OCI-LY3 (cell line): ENCODE measurements around the gene LRRTM3.

Experiments
- H2AFZ ChIP-seq: fragments of 200-600, 300-600 bp; shearing (Covaris generic); 2 replicates; pipeline ENCODE4 v1.6.0; 2014; ENCODE audit warnings: antibody characterized with exemption, low read depth, low read length
- H3K27ac ChIP-seq: fragments of 200-600, 300-600 bp; sonication (generic); 2 replicates; pipeline ENCODE4 v1.5.1; 2014; ENCODE audit warnings: mild to moderate bottlenecking, low read length, moderate library complexity, mixed read lengths
- H3K27me3 ChIP-seq: fragments of 200-600, 300-600 bp; sonication (generic); 2 replicates; pipeline ENCODE4 v1.6.1; 2014; ENCODE audit warnings: low read depth, low read length, mixed read lengths
- H3K36me3 ChIP-seq: fragments of 200-600, 300-600 bp; sonication (generic); replicated peaks from 2 replicates; pipeline ENCODE3; 2014; ENCODE audit warnings: low read depth, low read length, mixed read lengths
- H3K4me1 ChIP-seq: fragments of 300-600, 200-600 bp; sonication (generic); 2 replicates; pipeline ENCODE4 v1.6.1; 2014; ENCODE audit warnings: low read length, mixed read lengths
- H3K4me2 ChIP-seq: fragments of 200-600, 300-600 bp; sonication (generic); 2 replicates; pipeline ENCODE4 v1.6.1; 2014; ENCODE audit warnings: low read length, mixed read lengths
- H3K4me3 ChIP-seq: fragments of 300-600, 200-600 bp; sonication (generic); 2 replicates; pipeline ENCODE4 v1.5.1; 2014; ENCODE audit warnings: antibody characterized with exemption, mild to moderate bottlenecking, low read length, moderate library complexity
- H3K79me2 ChIP-seq: fragments of 300-600, 200-600 bp; shearing (Covaris generic); 2 replicates; pipeline ENCODE4 v1.6.1; 2014; ENCODE audit warnings: mild to moderate bottlenecking, low read length, mixed read lengths
- H3K9ac ChIP-seq: fragments of 300-600, 200-600 bp; shearing (Covaris generic); 2 replicates; pipeline ENCODE4 v1.6.0; 2014; ENCODE audit warnings: mild to moderate bottlenecking, low read length, moderate library complexity
- H3K9me3 ChIP-seq: fragments of 200-600, 300-600 bp; shearing (Covaris generic); 2 replicates; pipeline ENCODE4 v1.6.1; 2014; ENCODE audit warnings: low read length, mixed read lengths; ENCODE audit not compliant: insufficient read depth
- H4K20me1 ChIP-seq: fragments of 200-600, 300-600 bp; sonication (generic); 2 replicates; pipeline ENCODE4 v1.6.1; 2016; ENCODE audit warnings: low read length, mixed read lengths; ENCODE audit not compliant: insufficient read depth
- CTCF ChIP-seq: fragments of 200-600, 300-600 bp; sonication (generic); IDR thresholded peaks from 2 replicates; pipeline ENCODE4 v1.5.1; 2014; ENCODE audit warnings: antibody characterized with exemption, low read length, low read depth
- EZH2phosphoT487 ChIP-seq: fragments of 200-600 bp; shearing (Covaris generic); IDR thresholded peaks from 2 replicates; pipeline ENCODE4 v1.6.1; 2018; ENCODE audit warnings: antibody characterized with exemption, mixed run types, low read depth

Gene LRRTM3

GRCh38 chr10:66927251-66927935 is 1.6 kb downstream of the LRRTM3 start:
- Histone ChIP-seq H3K4me1 (peaks cover 7% of the 10 kb centered on the region; the same call in 1 of the 2 replicates), H3K4me3 (no peak overlapping the region), H4K20me1 (no peaks in the 10 kb centered on the region), H3K9me3 (no peaks in the 10 kb centered on the region), H3K79me2 (no peaks in the 10 kb centered on the region), H2AFZ (no peak overlapping the region), H3K27ac (no peak overlapping the region), H3K27me3 (peaks cover 6% of the 10 kb centered on the region), H3K4me2 (no peak overlapping the region), H3K36me3 (no peaks in the 10 kb centered on the region), H3K9ac (no peak overlapping the region)
- TF ChIP-seq EZH2phosphoT487, result no peak
- no peak for TF ChIP-seq CTCF

DNA sequence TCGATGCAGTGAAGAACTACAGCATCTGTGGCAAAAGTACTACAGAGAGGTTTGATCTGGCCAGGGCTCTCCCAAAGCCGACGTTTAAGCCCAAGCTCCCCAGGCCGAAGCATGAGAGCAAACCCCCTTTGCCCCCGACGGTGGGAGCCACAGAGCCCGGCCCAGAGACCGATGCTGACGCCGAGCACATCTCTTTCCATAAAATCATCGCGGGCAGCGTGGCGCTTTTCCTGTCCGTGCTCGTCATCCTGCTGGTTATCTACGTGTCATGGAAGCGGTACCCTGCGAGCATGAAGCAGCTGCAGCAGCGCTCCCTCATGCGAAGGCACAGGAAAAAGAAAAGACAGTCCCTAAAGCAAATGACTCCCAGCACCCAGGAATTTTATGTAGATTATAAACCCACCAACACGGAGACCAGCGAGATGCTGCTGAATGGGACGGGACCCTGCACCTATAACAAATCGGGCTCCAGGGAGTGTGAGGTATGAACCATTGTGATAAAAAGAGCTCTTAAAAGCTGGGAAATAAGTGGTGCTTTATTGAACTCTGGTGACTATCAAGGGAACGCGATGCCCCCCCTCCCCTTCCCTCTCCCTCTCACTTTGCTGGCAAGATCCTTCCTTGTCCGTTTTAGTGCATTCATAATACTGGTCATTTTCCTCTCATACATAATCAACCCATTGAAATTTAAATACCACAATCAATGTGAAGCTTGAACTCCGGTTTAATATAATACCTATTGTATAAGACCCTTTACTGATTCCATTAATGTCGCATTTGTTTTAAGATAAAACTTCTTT is 2.3 kb downstream of the LRRTM3 start:
- Histone ChIP-seq H3K9ac (no peak overlapping the region), H3K36me3 (no peaks in the 10 kb centered on the region), H3K27me3 (peaks cover 6% of the 10 kb centered on the region), H3K4me1 (peaks cover 7% of the 10 kb centered on the region; the same call in 1 of the 2 replicates), H3K27ac (no peak overlapping the region), H3K79me2 (no peaks in the 10 kb centered on the region), H4K20me1 (no peaks in the 10 kb centered on the region), H3K4me3 (no peak overlapping the region), H3K4me2 (no peak overlapping the region), H3K9me3 (no peaks in the 10 kb centered on the region), H2AFZ (no peak overlapping the region)
- TF ChIP-seq CTCF, result no peak
- TF ChIP-seq EZH2phosphoT487, result no peak

- Histone ChIP-seq H3K4me2 (no peak overlapping the region), H3K27me3 (peaks cover 6% of the 10 kb centered on the region), H3K9ac (no peak overlapping the region), H3K79me2 (no peaks in the 10 kb centered on the region), H3K4me1 (peaks cover 7% of the 10 kb centered on the region; the same call in 1 of the 2 replicates), H3K36me3 (no peaks in the 10 kb centered on the region), H2AFZ (no peak overlapping the region), H4K20me1 (no peaks in the 10 kb centered on the region), H3K9me3 (no peaks in the 10 kb centered on the region), H3K4me3 (no peak overlapping the region), H3K27ac (no peak overlapping the region)
- no peak for TF ChIP-seq EZH2phosphoT487
- no peak for TF ChIP-seq CTCF
These were observed 2.9 kb downstream of the LRRTM3 start for GRCh38 chr10:66928776-66929175.

GRCh38 chr10:66929375-66929774 is 3.5 kb downstream of the LRRTM3 start:
- Histone ChIP-seq H2AFZ (no peak overlapping the region), H3K9ac (no peak overlapping the region), H3K4me2 (no peak overlapping the region), H3K79me2 (no peaks in the 10 kb centered on the region), H3K4me1 (peaks cover 7% of the 10 kb centered on the region; the same call in 1 of the 2 replicates), H3K27me3 (peaks cover 6% of the 10 kb centered on the region), H3K36me3 (no peaks in the 10 kb centered on the region), H3K9me3 (no peaks in the 10 kb centered on the region), H3K4me3 (no peak overlapping the region), H3K27ac (no peak overlapping the region), H4K20me1 (no peaks in the 10 kb centered on the region)
- TF ChIP-seq EZH2phosphoT487 (no peak), CTCF (no peak)
